ENCODE data around the gene ZKSCAN5. TPM values are rescaled to one million over a fixed set of nuclear protein-coding genes. Genes with fewer than 3 reads are reported as not detected.

Gene ZKSCAN5
- total RNA-seq, 4 donors from 2014 or later = 4.5 to 8.7 (median 5.9) TPM

DNA sequence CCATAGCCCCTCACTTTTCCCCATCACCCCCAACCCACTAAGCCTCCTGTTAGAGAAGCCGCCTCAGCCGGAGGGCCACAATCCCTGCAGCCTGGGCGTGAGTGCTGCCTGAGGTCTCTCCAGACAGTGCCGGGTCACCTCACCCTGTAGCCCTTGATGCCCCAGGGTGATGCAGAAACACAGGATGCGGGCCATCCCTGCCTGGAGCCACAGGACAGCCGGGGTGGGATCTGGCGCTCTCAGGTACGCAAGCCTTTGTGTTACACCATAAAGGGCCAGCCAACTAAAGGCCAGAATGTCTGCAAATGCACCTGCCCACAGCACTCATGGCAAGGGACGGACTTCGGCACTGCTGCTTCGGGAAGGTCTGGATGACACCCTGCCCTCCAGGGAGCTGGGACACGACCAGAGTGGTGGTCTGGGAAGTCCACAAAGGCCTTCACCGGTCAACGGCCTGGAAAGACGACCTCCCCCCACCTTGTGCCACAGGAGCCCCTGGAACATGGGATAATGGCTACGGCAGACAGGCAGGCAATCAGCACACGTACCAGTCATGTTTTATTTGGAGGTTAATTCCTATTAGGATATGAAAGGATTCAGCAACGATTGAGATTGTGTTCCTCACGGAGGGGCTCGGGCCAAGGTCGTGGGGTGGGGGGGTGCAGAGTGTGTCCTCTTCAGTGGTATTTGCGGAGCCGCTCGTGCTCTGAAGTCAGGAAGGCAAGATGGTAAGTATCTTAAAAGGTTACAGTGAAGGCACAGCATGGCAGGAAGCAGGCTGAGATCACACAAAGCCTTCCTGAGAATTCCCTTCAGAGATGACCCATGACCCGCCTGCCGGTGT, 46.6 kb upstream of the ZKSCAN5 start:
- Histone ChIP-seq H3K27ac (no peak overlapping the region), H3K4me3 (no peak overlapping the region), H3K27me3 (no peaks in the 10 kb centered on the region), H3K36me3 (peaks cover 0 to 20% (median 9%) of the 10 kb centered on the region in 4 donors), H3K4me1 (peaks cover 0 to 2% (median 0%) of the 10 kb centered on the region in 4 donors), H3K9me3 (no peaks in the 10 kb centered on the region)
- in situ Hi-C loops (cut with MboI; ENCODE audit: low pct_ligation_motif_present in 1 of 4, low pct_unique_long_range_greater_than_20kb in 1 of 4, low sequenced_read_pairs in 3 of 4) = no loop called here
- TF ChIP-seq CTCF (IDR thresholded peaks at IDR 0.05) (no peak), POLR2A (IDR thresholded peaks at IDR 0.05) (no peak), POLR2AphosphoS5 (IDR thresholded peaks at IDR 0.05) (no peak), EP300 (IDR thresholded peaks at IDR 0.05; ENCODE audit: low read depth) (no peak)
- DNase-seq = no peak
- intact Hi-C loops (cut with DNase I; ENCODE audit: low total_unique reads) = no loop called here
- 85% methylated on average over 25 of the region's 26 CpGs; no CpG with 5 or more reads in 1 of the 2 donors for WGBS, 2 donors (ENCODE audit: low coverage in 1 of 2)

GRCh38 chr7:99459087-99459486, 45.4 kb upstream of the ZKSCAN5 start:
- Histone ChIP-seq H3K27me3 (no peaks in the 10 kb centered on the region), H3K27ac (no peak overlapping the region), H3K36me3 (peaks cover 0 to 24% (median 10%) of the 10 kb centered on the region in 4 donors), H3K4me1 (peaks cover 4 to 14% (median 5%) of the 10 kb centered on the region in 4 donors), H3K9me3 (no peaks in the 10 kb centered on the region), H3K4me3 (no peak overlapping the region)
- TF ChIP-seq CTCF (IDR thresholded peaks at IDR 0.05) (peak in 3 of 5 experiments; percentile 17 to 28 (median 21)), EP300 (IDR thresholded peaks at IDR 0.05; ENCODE audit: low read depth) (no peak), POLR2AphosphoS5 (IDR thresholded peaks at IDR 0.05) (peak in 1 of 3 donors; percentile 4), POLR2A (IDR thresholded peaks at IDR 0.05) (no peak)
- intact Hi-C loops (cut with DNase I; ENCODE audit: low total_unique reads) (no loop called here), in situ Hi-C loops (cut with MboI; ENCODE audit: low pct_ligation_motif_present in 1 of 4, low pct_unique_long_range_greater_than_20kb in 1 of 4, low sequenced_read_pairs in 3 of 4) (no loop called here)
- no peak for DNase-seq
- WGBS, 2 donors (ENCODE audit: low coverage in 1 of 2) = 82% methylated on average over 8 of the region's 8 CpGs; no CpG with 5 or more reads in 1 of the 2 donors

DNA sequence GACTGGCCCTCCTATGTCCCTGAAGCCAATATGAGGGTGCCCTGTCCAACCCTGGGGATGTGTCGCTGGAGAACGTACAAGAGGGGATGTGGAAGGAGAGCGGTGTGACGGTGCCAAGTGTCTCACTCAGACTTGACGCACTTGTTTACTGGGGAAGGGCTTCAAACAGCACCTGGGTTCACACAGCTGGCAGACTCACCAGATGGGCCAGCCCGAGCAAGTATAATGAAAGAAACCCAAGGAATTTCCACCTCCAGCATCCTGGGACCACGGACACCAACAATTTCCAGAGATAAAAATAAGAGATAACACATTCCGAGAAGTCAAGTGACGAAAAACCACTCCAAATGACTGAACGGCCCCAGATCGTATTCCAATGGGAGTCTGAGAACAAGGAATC, 43.8 kb upstream of the ZKSCAN5 start:
- H3K4me1 ChIP-seq = peaks cover 9 to 27% (median 19%) of the 10 kb centered on the region in 4 donors
- H3K27ac ChIP-seq = no peak overlapping the region
- H3K36me3 ChIP-seq = peaks cover 0 to 25% (median 10%) of the 10 kb centered on the region in 4 donors
- in situ Hi-C loops (cut with MboI; ENCODE audit: low pct_ligation_motif_present in 1 of 4, low pct_unique_long_range_greater_than_20kb in 1 of 4, low sequenced_read_pairs in 3 of 4) = no loop called here
- WGBS, 2 donors (ENCODE audit: low coverage in 1 of 2) = 87 to 97% methylated on average over 6 to 11 of the region's 11 CpGs
- intact Hi-C loops (cut with DNase I; ENCODE audit: low total_unique reads) = no loop called here
- H3K27me3 ChIP-seq = no peaks in the 10 kb centered on the region
- no peak for DNase-seq
- no peaks in the 10 kb centered on the region for H3K9me3 ChIP-seq
- TF ChIP-seq POLR2AphosphoS5 (IDR thresholded peaks at IDR 0.05) = no peak
- no peak for TF ChIP-seq POLR2A (IDR thresholded peaks at IDR 0.05)
- no peak for TF ChIP-seq CTCF (IDR thresholded peaks at IDR 0.05)
- TF ChIP-seq EP300 (IDR thresholded peaks at IDR 0.05; ENCODE audit: low read depth) = no peak
- no peak overlapping the region for H3K4me3 ChIP-seq

GRCh38 chr7:99461221-99461620, 43.2 kb upstream of the ZKSCAN5 start:
- H3K36me3 ChIP-seq = peaks cover 0 to 25% (median 10%) of the 10 kb centered on the region in 4 donors
- peaks cover 9 to 29% (median 21%) of the 10 kb centered on the region in 4 donors for H3K4me1 ChIP-seq
- intact Hi-C loops (cut with DNase I; ENCODE audit: low total_unique reads) = no loop called here
- 86% methylated on average over 2 of the region's 2 CpGs; no CpG with 5 or more reads in 1 of the 2 donors for WGBS, 2 donors (ENCODE audit: low coverage in 1 of 2)
- in situ Hi-C loops (cut with MboI; ENCODE audit: low pct_ligation_motif_present in 1 of 4, low pct_unique_long_range_greater_than_20kb in 1 of 4, low sequenced_read_pairs in 3 of 4) = no loop called here
- no peaks in the 10 kb centered on the region for H3K9me3 ChIP-seq
- H3K27me3 ChIP-seq = no peaks in the 10 kb centered on the region
- H3K27ac ChIP-seq = no peak overlapping the region
- no peak overlapping the region for H3K4me3 ChIP-seq
- DNase-seq = no peak
- TF ChIP-seq POLR2A (IDR thresholded peaks at IDR 0.05) = no peak
- TF ChIP-seq EP300 (IDR thresholded peaks at IDR 0.05; ENCODE audit: low read depth) = no peak
- no peak for TF ChIP-seq CTCF (IDR thresholded peaks at IDR 0.05)
- no peak for TF ChIP-seq POLR2AphosphoS5 (IDR thresholded peaks at IDR 0.05)

All from transverse colon (tissue), 4 donors.